GM12878 (cell line): Measurements from ENCODE around the gene FBRSL1. TPM values are rescaled to one million over a fixed set of nuclear protein-coding genes. Genes with fewer than 3 reads are reported as not detected.

Experiments used
- ATAC-seq: fragments of 200-7000 bp; cut with Tn5 transposase; 3 replicates; pipeline ENCODE4 v1.9.1; 2020; ENCODE audit warnings: mild to moderate bottlenecking, moderate library complexity
- BruUV-seq: library from RNA; stranded (reverse); fragments of 400-500 nt; replicated peaks from 2 replicates; lab custom pipeline; 2021; lab: Mats Ljungman, UMichigan
- CTCF ChIA-PET: fragments of 300-600 bp; sonication (Branson Sonifier 250); formaldehyde crosslinking; extraction: SDS; loops from one replicate; lab custom pipeline; 2021; ENCODE audit warnings: inconsistent platforms; lab: Yijun Ruan, JAX
- POLR2A ChIA-PET: fragments of 350-600 bp; formaldehyde crosslinking; extraction: SDS; loops from one replicate; lab custom pipeline; 2021; ENCODE audit warnings: inconsistent platforms; lab: Charles Lee
- RAD21 ChIA-PET: fragments of 300-600 bp; sonication (Branson Sonifier 250); formaldehyde crosslinking; loops from one replicate; lab custom pipeline; 2023; ENCODE audit warnings: antibody characterized with exemption; ENCODE audit not compliant: unreplicated experiment; lab: Charles Lee
- SMC1A ChIA-PET: fragments of 300-600 bp; sonication (Branson Sonifier 250); formaldehyde crosslinking; loops from one replicate; lab custom pipeline; 2023; ENCODE audit not compliant: unreplicated experiment, uncharacterized antibody; lab: Charles Lee
- DNase-seq: peaks from one replicate; pipeline ENCODE4 v3.0.0-alpha.2; 2011; ENCODE audit warnings: low read depth, low spot score
- FAIRE-seq: peaks from 3 replicates; lab custom pipeline; 2011; peaks lifted over from hg19 to GRCh38; lab: Jason Lieb, UNC
- H2AFZ ChIP-seq: 2 replicates; pipeline ENCODE4 v1.6.0; 2011; ENCODE audit warnings: low read depth, low read length, control low read depth; ENCODE audit not compliant: control insufficient read depth
- H3K27ac ChIP-seq: 2 replicates; pipeline ENCODE4 v1.5.1; 2011; ENCODE audit warnings: control low read depth; ENCODE audit not compliant: control insufficient read depth, insufficient read depth
- H3K27me3 ChIP-seq, 2 experiments: replicated peaks in 1 of 2; 2 replicates each; pipeline versions ENCODE4 v1.6.0 to v1.6.1; 2011; ENCODE audit warnings: low read length in 1 of 2; ENCODE audit not compliant: control insufficient read depth in 2 of 2, insufficient read depth in 2 of 2
- H3K36me3 ChIP-seq, 2 experiments: 2 replicates each; pipeline ENCODE4 v1.5.1; 2011; ENCODE audit warnings: low read length in 1 of 2; ENCODE audit not compliant: control insufficient read depth in 2 of 2, insufficient read depth in 2 of 2
- H3K4me1 ChIP-seq: 2 replicates; pipeline ENCODE4 v1.6.1; 2011; ENCODE audit warnings: mild to moderate bottlenecking, low read length, moderate library complexity, mixed read lengths; ENCODE audit not compliant: control insufficient read depth, insufficient read depth
- H3K4me2 ChIP-seq: 2 replicates; pipeline ENCODE4 v1.6.0; 2011; ENCODE audit warnings: control low read depth; ENCODE audit not compliant: control insufficient read depth, insufficient read depth
- H3K4me3 ChIP-seq: fragments of 200-600 bp; sonication (generic); 2 replicates; pipeline ENCODE4 v1.5.1; 2016
- H3K79me2 ChIP-seq: 2 replicates; pipeline ENCODE4 v1.6.0; 2011; ENCODE audit warnings: low read length; ENCODE audit not compliant: control insufficient read depth, insufficient read depth
- H3K9ac ChIP-seq: 2 replicates; pipeline ENCODE4 v1.8.0; 2011; ENCODE audit warnings: low read length, control low read depth, mixed read lengths; ENCODE audit not compliant: control insufficient read depth, insufficient read depth
- H3K9me3 ChIP-seq: replicated peaks from 3 replicates; pipeline ENCODE4 v1.5.1; 2011; ENCODE audit warnings: mild to moderate bottlenecking, low read length; ENCODE audit not compliant: control insufficient read depth, insufficient read depth
- H4K20me1 ChIP-seq: 2 replicates; pipeline ENCODE4 v1.6.0; 2011; ENCODE audit not compliant: control insufficient read depth, insufficient read depth
- ATF7 ChIP-seq: fragments of 450-650 bp; IDR thresholded peaks from 2 replicates; pipeline ENCODE4 v1.6.1; 2016; ENCODE audit warnings: low read depth, mild to moderate bottlenecking
- BMI1 ChIP-seq: fragments of 450-650 bp; IDR thresholded peaks from 2 replicates; pipeline ENCODE4 v1.6.1; 2016; ENCODE audit warnings: mild to moderate bottlenecking, moderate library complexity, borderline replicate concordance
- DPF2 ChIP-seq: fragments of 450-650 bp; IDR thresholded peaks from 2 replicates; pipeline ENCODE4 v1.6.1; 2017; ENCODE audit warnings: mild to moderate bottlenecking
- EP300 ChIP-seq, 2 experiments: fragments of 150-350 bp in 1 of 2; IDR thresholded peaks; 2 replicates each; pipeline ENCODE4 v1.6.1; 2011 to 2012; ENCODE audit warnings: low read depth in 2 of 2, low read length in 2 of 2, borderline replicate concordance in 1 of 2, improper control_type of control experiment in 1 of 2, inconsistent platforms in 1 of 2; ENCODE audit not compliant: control insufficient read depth in 1 of 2
- EZH2 ChIP-seq: IDR thresholded peaks from 2 replicates; pipeline ENCODE4 v1.6.1; 2012; ENCODE audit warnings: low read depth, mild to moderate bottlenecking, control low read depth, inconsistent platforms, low read length, borderline replicate concordance; ENCODE audit not compliant: control insufficient read depth
- JUNB ChIP-seq: IDR thresholded peaks from 2 replicates; pipeline ENCODE4 v1.6.1; 2016; ENCODE audit warnings: antibody characterized with exemption, mild to moderate bottlenecking
- MXI1 ChIP-seq: fragments of 150-350 bp; IDR thresholded peaks from 2 replicates; pipeline ENCODE4 v1.6.1; 2011; ENCODE audit warnings: low read depth, mild to moderate bottlenecking, inconsistent platforms, low read length, improper control_type of control experiment
- NFXL1 ChIP-seq: fragments of 450-650 bp; IDR thresholded peaks from 2 replicates; pipeline ENCODE4 v1.6.1; 2017; ENCODE audit warnings: antibody characterized with exemption, mild to moderate bottlenecking, borderline replicate concordance
- PAX5 ChIP-seq: IDR thresholded peaks from 2 replicates; pipeline ENCODE4 v1.6.1; 2011; ENCODE audit warnings: low read depth, low read length, borderline replicate concordance
- RFX5 ChIP-seq: IDR thresholded peaks from 2 replicates; pipeline ENCODE4 v1.6.1; 2011; ENCODE audit warnings: low read depth, low read length, improper control_type of control experiment
- RUNX3 ChIP-seq: IDR thresholded peaks from 2 replicates; pipeline ENCODE4 v1.6.1; 2012; ENCODE audit warnings: low read length, inconsistent platforms
- SUZ12 ChIP-seq: fragments of 200-600 bp; sonication (generic); IDR thresholded peaks from one replicate; pipeline ENCODE4 v1.6.1; 2018; ENCODE audit warnings: antibody characterized with exemption, mild to moderate bottlenecking; ENCODE audit not compliant: unreplicated experiment
- WRNIP1 ChIP-seq: IDR thresholded peaks from 2 replicates; pipeline ENCODE4 v1.6.1; 2011; ENCODE audit warnings: low read depth, low read length, improper control_type of control experiment, borderline replicate concordance
- ZZZ3 ChIP-seq: IDR thresholded peaks from 2 replicates; pipeline ENCODE4 v1.6.1; 2011; ENCODE audit warnings: low read depth; ENCODE audit not compliant: control insufficient read depth, insufficient read length
- WGBS: methylation state at CpG from one replicate; pipeline ENCODE4 v1.1.6; 2016; ENCODE audit warnings: low lambda C conversion rate; ENCODE audit not compliant: insufficient replicate concordance, insufficient coverage; ENCODE audit errors: missing lambda C conversion rate; 5-methylcytosine and 5-hydroxymethylcytosine counted together
- in situ Hi-C: fragments of 300-500 bp; cut with MboI; formaldehyde crosslinking; loops from 9 replicates; pipeline ENCODE4 v1.14.3; 2018; ENCODE audit warnings: mixed read lengths
- intact Hi-C: fragments of 100-400 bp; cut with micrococcal nuclease; formaldehyde crosslinking; loops from one replicate; pipeline ENCODE4 v1.14.2; 2022; ENCODE audit not compliant: unreplicated experiment
- polyA plus RNA-seq, 11 experiments: library from polyadenylated mRNA; depleted of rRNA in 4 of 11; unstranded in 6 of 11; stranded (reverse) in 5 of 11; fragments of >200 nt; fragmentation: Nextera tagmentation in 4 of 11; fragmentation: Illumina TruSeq in 1 of 11; extraction: Ambion mirVana in 4 of 11; extraction: Trizol in 1 of 11; gene quantifications; 1 replicate in 1 of 11; 2 replicates in 10 of 11; pipeline versions ENCODE4 v1.2.1 to v1.2.3, GENCODE V29; 2011 to 2016; ENCODE audit warnings: inconsistent platforms in 2 of 11, missing spikeins in 2 of 11, low read depth in 1 of 11
- total RNA-seq, 4 experiments: library from RNA; depleted of rRNA in 3 of 4; stranded (reverse); fragments of >200 nt in 3 of 4; fragmentation: Illumina TruSeq in 1 of 4; extraction: Trizol in 1 of 4; gene quantifications; 2 replicates each; pipeline versions ENCODE4 v1.2.1 to v1.2.3, GENCODE V29; 2013 to 2021
- TF ChIP-seq, protein P1 (sequence below): fragments of 450-650 bp; IDR thresholded peaks from 2 replicates; pipeline ENCODE4 v1.6.1; 2017; ENCODE audit warnings: mild to moderate bottlenecking, low read depth, inconsistent platforms; ENCODE audit not compliant: poor library complexity, severe bottlenecking
- TF ChIP-seq, protein P2 (sequence below): IDR thresholded peaks from 2 replicates; pipeline ENCODE4 v1.6.1; 2012; ENCODE audit warnings: low read depth, low read length, improper control_type of control experiment
- TF ChIP-seq, protein P3 (sequence below): IDR thresholded peaks from 2 replicates; pipeline ENCODE4 v1.6.1; 2011; ENCODE audit warnings: borderline replicate concordance, low read depth, mild to moderate bottlenecking, moderate library complexity, low read length; ENCODE audit not compliant: insufficient read depth, poor library complexity, severe bottlenecking
- TF ChIP-seq, protein P4 (sequence below): fragments of 450-650 bp; IDR thresholded peaks from 2 replicates; pipeline ENCODE4 v1.6.1; 2017; ENCODE audit warnings: antibody characterized with exemption, mild to moderate bottlenecking, moderate library complexity

Gene FBRSL1
- total and polyA plus RNA-seq, 10 of the 15 experiments (the other 5 are each of a cell fraction or from before 2014, with no cell fraction given) = 0.19 to 55.1 (median 4.1) TPM

DNA sequence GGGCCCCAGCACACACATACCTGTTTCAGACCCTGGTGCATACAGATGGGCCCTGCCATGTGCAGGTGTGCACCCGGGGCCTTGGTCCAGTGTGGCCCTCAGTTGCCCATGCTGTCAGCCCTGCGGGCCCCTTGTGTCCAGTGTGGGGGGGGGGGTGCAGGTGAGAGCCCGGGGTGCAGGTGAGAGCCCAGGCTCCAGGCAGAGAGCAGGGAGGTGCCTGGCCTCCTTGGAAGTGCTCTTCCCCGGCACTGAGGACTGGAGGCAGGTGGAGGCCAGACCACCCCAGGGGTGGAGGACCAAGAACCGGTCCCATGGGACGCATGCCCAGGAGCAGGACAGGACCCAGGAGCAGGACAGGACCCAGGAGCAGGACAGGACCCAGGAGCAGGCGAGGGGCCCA is 40.9 kb downstream of the FBRSL1 start:
- H3K9me3 ChIP-seq = no peaks in the 10 kb centered on the region; the same call in 2 of the 3 replicates
- ChIA-PET CTCF (no interaction called here), POLR2A (no interaction called here), RAD21 (no interaction called here), SMC1A (no interaction called here)
- H3K27ac ChIP-seq = no peak overlapping the region
- BruUV-seq = no TSS peak
- H2AFZ ChIP-seq = no peak overlapping the region
- no peak for ATAC-seq
- H3K4me1 ChIP-seq = no peaks in the 10 kb centered on the region
- intact Hi-C loops = no loop called here
- no peaks in the 10 kb centered on the region for H3K79me2 ChIP-seq
- FAIRE-seq = no peak
- H3K4me3 ChIP-seq = no peak overlapping the region
- H3K27me3 ChIP-seq = no peaks in the 10 kb centered on the region
- DNase-seq = no peak
- H3K4me2 ChIP-seq = no peak overlapping the region
- no peaks in the 10 kb centered on the region; the same call in 1 of the 2 replicates for H4K20me1 ChIP-seq
- in situ Hi-C loops = no loop called here
- 80% methylated on average over 7 of the region's 7 CpGs for WGBS
- no peaks in the 10 kb centered on the region; a peak in 1 of 4 replicates for H3K36me3 ChIP-seq
- H3K9ac ChIP-seq = no peak overlapping the region
- TF ChIP-seq WRNIP1 = no peak
- TF ChIP-seq ATF7 = no peak
- TF ChIP-seq NFXL1 = no peak
- TF ChIP-seq, protein P1, sequence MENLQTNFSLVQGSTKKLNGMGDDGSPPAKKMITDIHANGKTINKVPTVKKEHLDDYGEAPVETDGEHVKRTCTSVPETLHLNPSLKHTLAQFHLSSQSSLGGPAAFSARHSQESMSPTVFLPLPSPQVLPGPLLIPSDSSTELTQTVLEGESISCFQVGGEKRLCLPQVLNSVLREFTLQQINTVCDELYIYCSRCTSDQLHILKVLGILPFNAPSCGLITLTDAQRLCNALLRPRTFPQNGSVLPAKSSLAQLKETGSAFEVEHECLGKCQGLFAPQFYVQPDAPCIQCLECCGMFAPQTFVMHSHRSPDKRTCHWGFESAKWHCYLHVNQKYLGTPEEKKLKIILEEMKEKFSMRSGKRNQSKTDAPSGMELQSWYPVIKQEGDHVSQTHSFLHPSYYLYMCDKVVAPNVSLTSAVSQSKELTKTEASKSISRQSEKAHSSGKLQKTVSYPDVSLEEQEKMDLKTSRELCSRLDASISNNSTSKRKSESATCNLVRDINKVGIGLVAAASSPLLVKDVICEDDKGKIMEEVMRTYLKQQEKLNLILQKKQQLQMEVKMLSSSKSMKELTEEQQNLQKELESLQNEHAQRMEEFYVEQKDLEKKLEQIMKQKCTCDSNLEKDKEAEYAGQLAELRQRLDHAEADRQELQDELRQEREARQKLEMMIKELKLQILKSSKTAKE = no peak
- no peak for TF ChIP-seq JUNB
- TF ChIP-seq MXI1 = no peak
- TF ChIP-seq, protein P2, sequence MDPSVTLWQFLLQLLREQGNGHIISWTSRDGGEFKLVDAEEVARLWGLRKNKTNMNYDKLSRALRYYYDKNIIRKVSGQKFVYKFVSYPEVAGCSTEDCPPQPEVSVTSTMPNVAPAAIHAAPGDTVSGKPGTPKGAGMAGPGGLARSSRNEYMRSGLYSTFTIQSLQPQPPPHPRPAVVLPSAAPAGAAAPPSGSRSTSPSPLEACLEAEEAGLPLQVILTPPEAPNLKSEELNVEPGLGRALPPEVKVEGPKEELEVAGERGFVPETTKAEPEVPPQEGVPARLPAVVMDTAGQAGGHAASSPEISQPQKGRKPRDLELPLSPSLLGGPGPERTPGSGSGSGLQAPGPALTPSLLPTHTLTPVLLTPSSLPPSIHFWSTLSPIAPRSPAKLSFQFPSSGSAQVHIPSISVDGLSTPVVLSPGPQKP = no peak
- no peak for TF ChIP-seq DPF2
- TF ChIP-seq RUNX3 = no peak
- TF ChIP-seq, protein P3, sequence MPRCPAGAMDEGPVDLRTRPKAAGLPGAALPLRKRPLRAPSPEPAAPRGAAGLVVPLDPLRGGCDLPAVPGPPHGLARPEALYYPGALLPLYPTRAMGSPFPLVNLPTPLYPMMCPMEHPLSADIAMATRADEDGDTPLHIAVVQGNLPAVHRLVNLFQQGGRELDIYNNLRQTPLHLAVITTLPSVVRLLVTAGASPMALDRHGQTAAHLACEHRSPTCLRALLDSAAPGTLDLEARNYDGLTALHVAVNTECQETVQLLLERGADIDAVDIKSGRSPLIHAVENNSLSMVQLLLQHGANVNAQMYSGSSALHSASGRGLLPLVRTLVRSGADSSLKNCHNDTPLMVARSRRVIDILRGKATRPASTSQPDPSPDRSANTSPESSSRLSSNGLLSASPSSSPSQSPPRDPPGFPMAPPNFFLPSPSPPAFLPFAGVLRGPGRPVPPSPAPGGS = no peak
- TF ChIP-seq EP300 (IDR thresholded peaks at IDR 0.05; ENCODE audit: borderline replicate concordance in 1 of 2, control insufficient read depth in 1 of 2, low read depth in 2 of 2, low read length in 2 of 2) = no peak
- no peak for TF ChIP-seq PAX5
- no peak for TF ChIP-seq EZH2
- no peak for TF ChIP-seq BMI1
- no peak for TF ChIP-seq RFX5
- no peak for TF ChIP-seq SUZ12
- TF ChIP-seq ZZZ3 = no peak
- TF ChIP-seq, protein P4, sequence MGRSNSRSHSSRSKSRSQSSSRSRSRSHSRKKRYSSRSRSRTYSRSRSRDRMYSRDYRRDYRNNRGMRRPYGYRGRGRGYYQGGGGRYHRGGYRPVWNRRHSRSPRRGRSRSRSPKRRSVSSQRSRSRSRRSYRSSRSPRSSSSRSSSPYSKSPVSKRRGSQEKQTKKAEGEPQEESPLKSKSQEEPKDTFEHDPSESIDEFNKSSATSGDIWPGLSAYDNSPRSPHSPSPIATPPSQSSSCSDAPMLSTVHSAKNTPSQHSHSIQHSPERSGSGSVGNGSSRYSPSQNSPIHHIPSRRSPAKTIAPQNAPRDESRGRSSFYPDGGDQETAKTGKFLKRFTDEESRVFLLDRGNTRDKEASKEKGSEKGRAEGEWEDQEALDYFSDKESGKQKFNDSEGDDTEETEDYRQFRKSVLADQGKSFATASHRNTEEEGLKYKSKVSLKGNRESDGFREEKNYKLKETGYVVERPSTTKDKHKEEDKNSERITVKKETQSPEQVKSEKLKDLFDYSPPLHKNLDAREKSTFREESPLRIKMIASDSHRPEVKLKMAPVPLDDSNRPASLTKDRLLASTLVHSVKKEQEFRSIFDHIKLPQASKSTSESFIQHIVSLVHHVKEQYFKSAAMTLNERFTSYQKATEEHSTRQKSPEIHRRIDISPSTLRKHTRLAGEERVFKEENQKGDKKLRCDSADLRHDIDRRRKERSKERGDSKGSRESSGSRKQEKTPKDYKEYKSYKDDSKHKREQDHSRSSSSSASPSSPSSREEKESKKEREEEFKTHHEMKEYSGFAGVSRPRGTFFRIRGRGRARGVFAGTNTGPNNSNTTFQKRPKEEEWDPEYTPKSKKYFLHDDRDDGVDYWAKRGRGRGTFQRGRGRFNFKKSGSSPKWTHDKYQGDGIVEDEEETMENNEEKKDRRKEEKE = no peak
